NCI-H2196 treated with DMSO at 0.1 percent for 48 hours (cell line): Measurements from ENCODE around the gene TMEM178B.
"Not testable (repeated sequence)": the region's sequence is repeated elsewhere in the genome, so short reads cannot be mapped to it uniquely, and the experiment has no call there.

Experiments used
- DNase-seq: peaks from one replicate; lab custom pipeline; 2025; ENCODE audit not compliant: unreplicated experiment; lab: John Stamatoyannopoulos, UW

The TMEM178B gene

DNA sequence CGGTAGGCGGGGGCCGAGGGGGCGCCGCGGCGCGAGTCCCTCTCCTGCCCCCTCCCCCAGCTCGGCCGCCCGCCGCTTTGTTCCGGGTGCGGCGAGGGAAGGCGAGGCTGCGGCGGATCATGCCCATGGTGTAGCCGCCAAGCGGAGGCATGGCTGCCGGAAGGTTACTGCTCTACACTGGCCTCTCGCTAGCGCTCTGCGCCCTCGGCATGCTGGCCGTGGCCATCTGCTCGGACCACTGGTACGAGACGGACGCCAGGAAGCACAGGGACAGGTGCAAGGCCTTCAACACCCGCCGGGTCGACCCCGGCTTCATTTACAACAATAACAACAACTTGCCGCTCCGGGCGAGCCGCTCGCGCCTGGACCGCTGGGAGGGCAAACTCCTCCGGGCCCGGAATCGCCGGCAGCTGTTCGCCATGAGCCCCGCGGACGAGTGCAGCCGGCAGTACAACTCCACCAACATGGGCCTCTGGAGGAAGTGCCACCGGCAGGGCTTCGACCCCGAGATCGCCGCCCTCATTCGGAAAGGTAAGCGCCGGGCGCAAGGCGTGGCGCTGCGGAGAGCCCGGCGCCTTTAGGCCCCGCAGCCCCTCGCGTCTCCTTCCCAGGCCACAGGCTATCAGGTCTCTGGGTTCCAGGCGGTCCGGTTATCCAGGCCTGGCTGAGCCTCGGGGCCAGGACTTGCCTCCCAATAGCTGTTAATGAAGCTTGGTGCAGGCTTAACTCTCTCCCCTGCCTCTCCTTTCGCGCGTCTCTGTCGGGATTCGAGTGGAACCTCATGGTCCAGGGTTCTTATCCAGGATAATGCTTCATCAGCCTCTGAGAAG lies 513 bp downstream of the TMEM178B start:
- no peak for DNase-seq

DNA sequence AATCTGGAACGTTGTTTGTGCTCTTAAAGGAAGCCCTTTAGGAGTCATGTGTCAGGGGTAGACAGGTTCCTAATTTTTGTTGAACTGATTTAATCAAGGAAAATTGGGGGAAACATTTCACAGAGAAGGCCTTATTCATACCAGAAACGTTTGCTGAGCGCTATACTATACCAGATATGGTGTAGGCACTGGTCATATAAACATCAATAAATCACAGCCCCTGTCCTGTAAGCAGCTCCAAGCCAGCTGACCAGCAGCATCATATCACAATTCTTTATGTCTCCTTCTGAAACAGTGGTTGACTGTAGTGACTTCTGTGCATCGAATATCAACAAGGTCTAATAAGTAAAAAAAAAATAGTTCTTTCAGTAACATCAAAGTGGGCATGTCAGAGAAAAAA lies 1.1 kb downstream of the TMEM178B start:
- no peak for DNase-seq

DNA sequence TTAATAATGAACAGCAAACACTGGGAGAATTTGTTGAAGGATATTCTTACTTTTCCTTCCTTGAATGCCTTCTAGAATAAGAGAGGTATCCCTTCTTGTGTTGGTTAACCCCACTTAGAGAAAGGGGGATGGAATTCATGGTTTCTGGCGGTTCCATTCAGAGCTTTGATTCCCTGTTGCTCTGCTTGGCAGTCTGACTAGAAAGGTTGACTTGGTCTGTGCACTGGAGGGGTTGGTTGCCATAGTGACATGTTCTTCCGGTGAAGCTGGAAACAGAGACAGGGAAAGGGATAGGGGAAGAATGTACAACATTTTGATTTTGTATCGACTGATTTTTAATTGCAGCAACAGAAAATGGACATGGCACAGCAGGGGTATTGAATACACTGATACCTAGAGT lies 2.5 kb downstream of the TMEM178B start:
- peak; percentile 53 for DNase-seq

DNA sequence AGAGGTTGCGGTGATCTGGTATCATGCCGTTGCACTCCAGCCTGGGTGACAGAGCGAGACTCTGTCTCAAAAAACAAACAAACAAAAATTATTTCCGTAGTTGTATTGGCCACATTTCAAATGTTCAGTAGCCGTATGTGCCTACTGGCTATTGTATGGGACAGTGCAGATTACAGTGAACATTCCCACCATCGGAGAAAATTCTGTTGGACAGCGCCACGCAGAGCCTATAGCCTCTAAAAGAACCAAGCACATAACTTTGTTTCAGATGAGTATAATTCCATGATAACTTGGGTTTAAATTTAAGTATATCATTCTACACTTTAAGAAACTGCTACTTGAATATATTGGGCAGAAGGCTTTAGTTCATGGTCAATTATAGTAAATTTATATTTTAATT lies 5.4 kb downstream of the TMEM178B start:
- DNase-seq, result no peak

DNA sequence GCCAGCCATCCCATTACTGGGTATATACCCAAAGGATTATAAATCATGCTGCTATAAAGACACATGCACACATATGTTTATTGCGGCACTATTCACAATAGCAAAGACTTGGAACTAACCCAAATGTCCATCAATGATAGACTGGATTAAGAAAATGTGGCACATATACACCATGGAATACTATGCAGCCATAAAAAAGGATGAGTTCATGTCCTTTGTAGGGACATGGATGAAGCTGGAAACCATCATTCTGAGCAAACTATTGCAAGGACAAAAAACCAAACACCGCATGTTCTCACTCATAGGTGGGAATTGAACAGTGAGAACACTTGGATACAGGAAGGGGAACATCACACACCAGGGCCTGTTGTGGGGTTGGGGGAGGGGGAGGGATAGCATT lies 15.6 kb downstream of the TMEM178B start:
- DNase-seq, result not testable (repeated sequence)

DNA sequence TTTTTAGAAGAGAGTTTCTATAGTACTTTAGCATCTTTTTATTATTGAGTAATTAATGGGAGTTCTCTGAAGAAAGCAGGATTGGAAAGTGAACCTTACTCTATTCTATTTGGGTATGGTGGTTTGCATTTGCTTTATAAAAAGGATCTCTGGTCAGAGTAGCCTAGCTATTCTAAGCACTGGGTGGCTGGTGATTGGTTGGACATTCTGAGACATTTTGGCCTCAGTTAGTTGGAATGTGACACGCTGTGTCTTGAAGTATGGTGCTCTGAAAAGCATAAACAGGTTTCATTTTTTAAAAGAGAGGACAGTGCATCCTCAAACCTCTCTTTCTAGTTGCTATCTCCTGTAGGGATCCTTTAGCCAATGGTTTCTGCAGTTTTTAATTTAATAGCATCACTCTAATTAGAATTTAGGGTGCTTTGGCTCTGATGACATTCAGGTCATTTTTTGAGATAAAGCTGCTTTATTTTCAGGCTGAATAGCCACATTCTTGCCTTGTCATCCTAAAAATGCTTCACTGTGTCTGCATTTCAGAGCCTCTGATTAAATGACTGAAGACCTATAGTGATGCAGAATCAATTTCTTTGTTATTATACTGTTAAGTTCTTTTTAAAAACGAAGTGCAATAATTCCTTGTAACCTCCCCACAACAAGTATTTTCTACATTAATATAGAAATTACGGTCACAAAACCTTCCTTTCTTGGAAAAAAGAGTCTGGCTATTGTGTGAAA lies 20.6 kb downstream of the TMEM178B start:
- DNase-seq, result no peak

DNA sequence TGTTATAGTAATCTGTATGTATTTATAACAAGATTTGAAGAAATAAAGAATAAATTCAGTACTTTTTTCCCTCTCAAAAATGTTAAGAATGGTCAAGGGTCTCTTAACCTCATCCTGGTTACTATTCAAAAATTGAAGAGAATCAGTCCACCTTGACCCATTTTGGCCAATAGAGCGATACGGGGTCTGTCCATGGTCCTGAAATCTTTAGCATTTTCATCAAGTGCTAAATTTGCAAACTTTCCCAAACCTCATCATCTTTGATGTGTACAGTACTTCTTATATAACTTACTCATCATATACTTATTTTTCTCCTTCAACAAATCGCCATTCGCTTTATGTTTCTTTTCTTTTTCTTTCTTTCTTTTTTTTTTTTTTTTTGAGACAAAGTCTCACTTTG lies 23.6 kb downstream of the TMEM178B start:
- no peak for DNase-seq

DNA sequence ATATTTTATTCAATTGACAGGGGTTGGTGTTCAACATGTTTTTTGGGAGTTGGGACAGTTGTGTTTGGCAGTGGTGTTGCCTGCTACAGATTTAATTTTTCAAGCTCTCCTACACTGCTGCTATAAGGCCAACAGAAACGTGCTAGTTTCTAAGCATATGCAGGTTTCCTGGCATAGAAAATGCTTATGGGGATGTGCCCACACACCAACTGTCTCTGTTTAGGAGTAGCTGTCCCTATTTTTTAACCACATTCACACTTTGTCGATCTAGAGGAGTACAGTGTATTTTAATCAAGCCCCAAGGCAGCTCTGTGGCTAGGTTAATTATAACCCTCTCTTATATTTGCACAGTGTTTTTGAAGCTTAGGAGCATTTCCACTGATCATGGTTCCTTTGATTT lies 28.6 kb downstream of the TMEM178B start:
- no peak for DNase-seq

DNA sequence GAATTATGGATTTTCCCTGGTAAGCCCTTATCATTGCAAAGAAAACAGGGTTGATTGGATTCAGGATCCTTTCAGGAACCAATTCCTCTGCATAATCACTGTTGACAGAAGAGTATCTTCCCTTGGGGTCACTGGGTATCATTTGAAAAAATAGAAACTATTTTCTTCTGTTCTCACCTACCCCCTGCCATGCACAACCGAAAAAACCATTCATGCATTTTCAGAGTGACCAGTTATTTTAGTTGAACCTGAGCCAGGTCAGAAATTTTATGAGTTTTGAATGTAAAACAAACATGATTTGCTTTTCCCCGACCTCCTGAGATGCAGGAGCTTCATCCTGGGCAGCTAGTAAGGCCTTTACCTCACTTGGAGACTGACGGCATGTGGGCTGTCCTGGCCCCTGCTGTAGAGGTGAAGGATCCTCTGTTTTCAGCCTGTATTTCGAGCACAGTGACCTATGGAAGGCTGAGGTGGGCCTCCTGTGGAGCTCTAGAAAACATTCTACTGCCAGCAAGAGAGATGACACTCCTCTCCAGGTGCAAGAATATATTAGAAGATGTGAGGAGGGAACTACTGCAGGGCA lies 30.1 kb downstream of the TMEM178B start:
- DNase-seq, result no peak

DNA sequence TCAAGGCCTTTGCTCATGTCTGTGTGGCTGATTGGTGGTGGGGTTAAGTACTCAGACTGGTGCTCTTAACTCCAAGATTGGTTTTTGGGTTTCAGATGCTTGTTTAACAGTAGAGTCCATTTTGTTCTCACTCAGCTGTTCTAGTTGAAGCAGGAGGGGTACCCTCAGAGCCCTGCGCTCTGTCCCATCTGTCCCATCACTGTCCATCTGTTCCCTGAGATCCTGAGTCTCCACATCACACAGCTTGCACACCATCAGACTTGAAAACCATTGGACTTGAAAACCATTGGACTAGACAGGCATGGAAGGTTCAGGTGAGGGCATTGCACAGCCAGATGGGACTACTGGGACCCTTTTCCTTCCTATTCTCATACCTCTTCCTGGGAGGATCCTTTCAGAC lies 39.3 kb downstream of the TMEM178B start:
- DNase-seq, result no peak

DNA sequence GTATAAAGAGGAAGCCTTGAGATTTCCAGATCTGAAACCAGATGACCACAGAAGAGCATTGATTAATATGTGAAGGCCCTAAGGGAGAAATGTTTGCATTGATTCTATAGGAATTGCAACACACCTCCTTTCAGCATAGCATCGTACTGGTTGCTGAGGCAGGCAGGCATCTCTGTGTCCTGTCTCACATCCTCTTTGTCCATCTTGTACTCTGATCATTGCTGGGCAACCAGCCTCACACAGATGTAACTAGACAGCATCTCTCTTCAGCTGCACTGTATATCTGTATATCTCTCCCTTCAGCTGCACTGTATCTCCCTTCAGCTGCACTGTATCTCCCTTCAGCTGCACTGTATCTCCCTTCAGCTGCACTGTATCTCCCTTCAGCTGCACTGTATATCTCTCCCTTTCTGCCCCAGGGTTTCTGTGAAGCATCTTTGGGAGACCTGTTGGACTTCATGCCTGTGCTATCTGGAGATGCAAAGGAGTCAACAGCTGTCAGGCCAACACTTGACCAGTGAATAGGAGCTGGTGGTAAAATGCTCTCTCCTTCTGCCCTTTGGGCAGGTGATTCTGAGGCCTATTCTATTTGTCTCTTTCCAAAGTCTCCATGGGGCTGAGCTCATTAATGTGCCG lies 40.3 kb downstream of the TMEM178B start:
- DNase-seq, result no peak

DNA sequence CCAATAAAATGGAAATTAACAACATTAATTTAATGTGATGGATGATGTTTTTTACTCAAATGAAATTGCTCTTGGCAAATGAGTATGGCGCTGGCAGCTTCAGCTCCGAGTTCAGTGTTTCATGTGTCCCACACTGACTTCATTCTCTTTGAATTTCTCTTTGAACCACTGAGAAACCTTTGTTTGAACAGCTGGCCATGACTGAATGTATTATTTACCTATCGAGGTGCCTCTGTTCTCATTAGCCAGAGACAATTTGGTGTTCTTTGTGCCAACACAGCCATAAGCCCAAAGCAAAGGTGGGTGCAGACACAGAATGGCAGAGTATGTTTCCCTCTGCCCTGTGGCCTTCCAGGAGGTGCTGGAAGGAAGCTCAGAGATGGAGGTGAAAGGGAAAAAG lies 42.1 kb downstream of the TMEM178B start:
- peak; percentile 89 for DNase-seq

DNA sequence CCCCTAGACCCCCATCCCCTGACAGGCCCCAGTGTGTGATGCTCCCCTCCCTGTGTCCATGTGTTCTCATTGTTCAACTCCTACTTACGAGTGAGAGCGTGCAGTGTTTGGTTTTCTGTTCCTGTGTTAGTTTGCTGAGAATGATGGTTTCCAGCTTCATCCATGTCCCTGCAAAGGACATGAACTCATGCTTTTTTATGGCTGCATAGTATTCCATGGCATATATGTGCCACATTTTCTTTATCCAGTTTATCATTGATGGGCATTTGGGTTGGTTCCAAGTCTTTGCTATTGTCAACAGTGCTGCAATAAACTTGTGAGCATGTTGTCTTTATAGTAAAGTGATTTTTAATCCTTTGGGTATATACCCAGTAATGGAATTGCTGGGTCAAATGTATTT lies 42.8 kb downstream of the TMEM178B start:
- DNase-seq, result not testable (repeated sequence)

DNA sequence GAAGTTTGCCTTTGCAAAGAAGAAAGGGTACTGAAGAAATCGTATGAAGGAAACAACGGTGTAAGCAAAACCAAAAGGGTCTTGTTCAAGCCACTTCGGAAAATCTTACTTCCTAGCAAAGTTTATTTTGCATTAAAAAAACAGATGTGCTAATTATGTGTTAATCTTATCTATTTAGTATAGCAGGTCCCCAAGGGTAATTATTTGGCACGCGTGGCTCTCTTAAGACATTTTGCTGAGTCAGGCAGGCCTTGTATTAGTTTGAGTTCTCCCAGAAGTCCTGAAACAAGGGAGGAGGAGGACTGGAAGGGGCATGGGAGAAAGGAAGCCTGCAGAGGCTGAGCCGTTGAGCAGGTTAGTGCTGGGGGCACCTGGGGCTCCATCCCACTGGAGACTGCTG lies 44.9 kb downstream of the TMEM178B start:
- no peak for DNase-seq

DNA sequence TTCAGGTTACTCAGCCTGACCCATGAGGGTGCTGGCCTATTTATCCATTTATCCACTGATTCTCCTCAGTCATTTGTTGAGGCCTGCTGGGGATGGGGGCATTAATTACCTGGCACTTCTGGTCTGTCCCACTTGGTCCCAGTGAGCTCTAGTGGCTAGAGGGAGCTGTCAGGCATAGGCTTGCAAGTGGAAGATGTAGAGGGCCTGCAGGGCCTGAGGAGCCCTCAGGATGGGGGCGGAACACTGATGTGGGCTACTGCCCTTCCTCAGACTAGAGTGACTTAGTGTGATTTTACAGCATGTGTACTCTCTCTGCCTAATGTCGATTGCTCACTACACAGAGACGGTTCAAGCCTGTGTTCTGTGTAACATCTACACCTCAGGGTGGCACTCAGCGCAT lies 45.3 kb downstream of the TMEM178B start:
- no peak for DNase-seq

DNA sequence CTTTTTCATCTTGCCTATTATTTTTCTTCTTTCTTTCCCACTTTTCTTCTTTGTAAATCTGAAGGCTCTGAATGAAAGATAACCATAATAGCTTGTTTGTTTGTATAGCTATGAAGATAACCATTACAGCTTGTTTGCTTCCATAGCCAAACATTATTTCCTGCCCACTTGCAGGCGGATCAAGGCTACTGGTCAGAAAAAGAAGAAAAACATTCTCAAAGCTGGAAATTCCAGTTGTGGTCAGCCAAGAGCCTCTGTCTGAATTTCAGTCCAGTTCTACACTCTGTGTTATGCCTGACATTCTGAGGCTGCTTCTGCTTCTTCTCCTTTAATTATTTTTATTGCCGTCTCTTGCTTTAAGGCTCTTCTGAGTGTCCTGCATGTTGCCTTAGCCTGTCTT lies 48.9 kb downstream of the TMEM178B start:
- no peak for DNase-seq

DNA sequence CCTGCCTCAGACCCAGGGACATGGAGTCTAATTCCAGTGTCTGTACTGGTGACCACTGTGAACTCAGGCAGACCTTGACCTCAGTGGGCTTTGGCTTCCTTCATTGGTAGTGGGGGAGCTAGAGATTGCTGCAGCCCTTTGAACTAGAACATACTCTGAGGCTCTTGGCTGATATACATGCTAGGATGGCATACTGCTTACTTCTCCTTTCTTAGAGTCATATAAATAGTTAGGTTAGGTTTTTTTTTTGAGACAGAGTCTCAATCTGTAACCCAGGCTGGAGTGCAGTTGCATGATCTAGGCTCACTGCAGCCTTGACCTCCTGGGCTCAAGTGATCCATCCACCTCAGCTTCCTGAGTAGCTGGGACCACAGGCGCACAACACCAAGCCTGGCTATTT lies 49.7 kb downstream of the TMEM178B start:
- DNase-seq, result no peak

DNA sequence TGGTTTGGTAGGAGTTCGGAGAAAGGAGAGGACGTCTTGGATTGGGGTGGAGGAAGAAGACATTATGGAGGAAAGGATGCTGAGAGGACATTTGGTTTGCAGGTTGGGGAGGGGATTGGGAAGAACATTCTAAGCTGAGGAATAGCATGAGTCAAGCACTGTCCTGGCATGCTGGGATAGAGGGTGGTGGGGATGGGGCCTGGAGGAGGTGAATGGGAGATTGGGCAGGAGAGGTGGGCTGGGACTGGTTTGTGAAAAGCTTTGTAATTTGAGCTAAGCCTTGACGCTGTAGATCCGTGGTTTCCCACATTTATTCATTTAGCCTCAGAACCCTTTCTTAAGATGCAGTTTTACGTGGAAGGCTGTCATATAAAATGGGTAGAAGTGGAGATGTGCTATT lies 52.2 kb downstream of the TMEM178B start:
- no peak for DNase-seq

DNA sequence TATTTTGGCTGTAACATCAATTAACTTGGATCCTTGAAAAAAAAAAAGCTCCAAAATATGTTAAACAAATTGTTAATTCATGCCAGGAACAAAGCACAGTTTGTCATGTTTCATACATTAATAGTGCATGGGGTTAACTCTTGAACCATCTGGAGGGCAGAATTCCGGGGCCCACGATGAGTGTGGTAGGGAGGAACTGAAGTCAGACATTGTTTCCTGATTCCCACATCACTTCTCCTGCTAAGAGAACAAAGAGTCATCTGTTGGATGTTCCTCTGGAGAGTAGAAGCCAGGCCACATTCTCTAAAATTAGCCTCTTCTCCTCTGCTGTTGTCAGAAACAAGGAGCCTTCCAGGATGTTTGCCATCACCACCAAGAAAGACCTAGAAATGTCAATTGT lies 54.6 kb downstream of the TMEM178B start:
- DNase-seq, result no peak

DNA sequence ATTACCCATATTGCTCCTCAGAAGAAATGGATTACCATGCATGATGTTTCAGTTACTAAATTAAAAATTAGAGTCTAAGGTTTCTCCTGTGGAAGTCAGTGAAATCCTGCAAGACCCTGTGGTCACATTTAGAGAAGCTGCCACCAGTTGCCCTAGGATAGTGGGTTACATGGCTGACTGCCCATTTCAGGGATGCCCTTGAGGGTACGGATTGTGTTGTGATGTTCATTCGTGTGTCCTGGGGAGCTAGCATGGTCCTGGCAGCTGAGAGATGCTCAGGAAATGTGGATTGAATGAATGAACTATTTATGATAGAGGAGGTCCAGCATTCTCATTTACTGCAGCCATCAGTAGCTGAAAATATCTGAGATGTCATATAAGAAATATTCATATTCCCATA lies 55.1 kb downstream of the TMEM178B start:
- DNase-seq, result no peak

DNA sequence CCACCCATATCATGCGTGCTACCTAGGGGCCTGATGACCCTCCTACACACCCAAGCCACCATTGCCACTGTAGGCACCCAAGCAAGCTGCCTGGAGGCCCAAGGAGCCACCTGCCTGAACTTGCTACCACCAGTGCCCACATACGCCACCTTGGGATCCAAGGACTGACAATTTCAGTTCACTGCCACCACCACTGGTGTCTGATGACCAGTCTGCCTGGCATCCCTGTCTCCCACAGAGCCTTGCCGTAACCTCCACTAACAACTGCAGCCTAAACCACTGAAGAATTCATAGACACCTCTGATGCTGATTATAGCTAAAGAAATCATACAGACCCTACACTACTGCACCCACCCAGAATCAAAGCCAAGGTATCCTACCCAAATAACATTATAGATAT lies 58.8 kb downstream of the TMEM178B start:
- DNase-seq, result no peak

DNA sequence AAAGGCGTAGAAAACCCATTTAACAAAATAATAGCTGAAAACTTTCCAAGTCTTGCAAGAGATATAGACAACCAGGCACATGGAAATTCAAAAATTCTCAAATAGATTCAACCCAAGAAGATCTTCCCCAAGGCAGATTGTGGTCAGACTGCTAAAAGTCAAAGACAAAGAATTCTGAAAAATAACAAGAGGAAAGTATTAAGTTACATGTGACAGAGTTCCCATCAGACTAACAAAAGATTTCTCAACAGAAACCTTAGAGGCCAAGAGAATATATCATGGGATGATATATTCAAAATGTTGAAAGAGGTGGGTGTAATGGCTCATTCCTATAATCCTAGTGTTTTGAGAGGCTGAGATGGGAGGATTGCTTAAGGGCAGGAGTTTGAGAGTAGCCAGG lies 59.8 kb downstream of the TMEM178B start:
- DNase-seq, result no peak
